ENCODE data around the gene MAB21L3. TPM values are rescaled to one million over a fixed set of nuclear protein-coding genes. Genes with fewer than 3 reads are reported as not detected.

MAB21L3 gene
- total RNA-seq, 1 donor from 2014 or later: 0.52 TPM

GRCh38 chr1:116152950-116153691 lies 41.9 kb downstream of the MAB21L3 start:
- TF ChIP-seq, protein P1, sequence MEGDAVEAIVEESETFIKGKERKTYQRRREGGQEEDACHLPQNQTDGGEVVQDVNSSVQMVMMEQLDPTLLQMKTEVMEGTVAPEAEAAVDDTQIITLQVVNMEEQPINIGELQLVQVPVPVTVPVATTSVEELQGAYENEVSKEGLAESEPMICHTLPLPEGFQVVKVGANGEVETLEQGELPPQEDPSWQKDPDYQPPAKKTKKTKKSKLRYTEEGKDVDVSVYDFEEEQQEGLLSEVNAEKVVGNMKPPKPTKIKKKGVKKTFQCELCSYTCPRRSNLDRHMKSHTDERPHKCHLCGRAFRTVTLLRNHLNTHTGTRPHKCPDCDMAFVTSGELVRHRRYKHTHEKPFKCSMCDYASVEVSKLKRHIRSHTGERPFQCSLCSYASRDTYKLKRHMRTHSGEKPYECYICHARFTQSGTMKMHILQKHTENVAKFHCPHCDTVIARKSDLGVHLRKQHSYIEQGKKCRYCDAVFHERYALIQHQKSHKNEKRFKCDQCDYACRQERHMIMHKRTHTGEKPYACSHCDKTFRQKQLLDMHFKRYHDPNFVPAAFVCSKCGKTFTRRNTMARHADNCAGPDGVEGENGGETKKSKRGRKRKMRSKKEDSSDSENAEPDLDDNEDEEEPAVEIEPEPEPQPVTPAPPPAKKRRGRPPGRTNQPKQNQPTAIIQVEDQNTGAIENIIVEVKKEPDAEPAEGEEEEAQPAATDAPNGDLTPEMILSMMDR (conservative IDR thresholded peaks at IDR 0.05; ENCODE audit: low read depth, low read length): no peak
- no peak for DNase-seq (ENCODE audit: low read depth)
- H3K4me3 ChIP-seq (ENCODE audit: low read depth, low read length): no peak overlapping the region

GRCh38 chr1:116153692-116154031 lies 42.5 kb downstream of the MAB21L3 start:
- DNase-seq (ENCODE audit: low read depth): no peak
- TF ChIP-seq, protein P1 (conservative IDR thresholded peaks at IDR 0.05; ENCODE audit: low read depth, low read length): no peak
- H3K4me3 ChIP-seq (ENCODE audit: low read depth, low read length): no peak overlapping the region

DNA sequence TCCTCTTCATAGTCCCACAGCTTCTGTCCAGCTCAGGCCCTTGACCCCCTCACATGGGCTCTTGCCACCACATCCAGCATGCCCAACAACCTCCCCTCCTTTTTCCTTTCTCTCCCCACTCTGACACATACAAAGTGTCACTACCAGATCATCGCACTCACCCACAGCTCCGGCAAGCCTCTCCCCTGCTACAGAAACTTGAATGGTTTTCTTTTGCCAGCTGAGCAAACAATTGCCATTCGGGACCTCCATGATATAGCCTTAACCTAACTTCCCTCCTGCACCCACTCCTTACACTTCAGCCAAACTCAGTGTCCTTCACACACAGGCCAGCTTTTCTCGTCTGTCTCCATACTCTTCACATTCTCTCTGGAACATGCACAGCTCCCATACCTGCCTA lies 43.3 kb downstream of the MAB21L3 start:
- DNase-seq (ENCODE audit: low read depth): no peak
- no peak overlapping the region for H3K4me3 ChIP-seq (ENCODE audit: low read depth, low read length)
- TF ChIP-seq, protein P1 (conservative IDR thresholded peaks at IDR 0.05; ENCODE audit: low read depth, low read length): no peak

- DNase-seq (ENCODE audit: low read depth): no peak
- TF ChIP-seq, protein P1 (conservative IDR thresholded peaks at IDR 0.05; ENCODE audit: low read depth, low read length): no peak
- no peak overlapping the region for H3K4me3 ChIP-seq (ENCODE audit: low read depth, low read length)
Observed at GRCh38 chr1:116157096-116157495, 45.9 kb downstream of the MAB21L3 start.

DNA sequence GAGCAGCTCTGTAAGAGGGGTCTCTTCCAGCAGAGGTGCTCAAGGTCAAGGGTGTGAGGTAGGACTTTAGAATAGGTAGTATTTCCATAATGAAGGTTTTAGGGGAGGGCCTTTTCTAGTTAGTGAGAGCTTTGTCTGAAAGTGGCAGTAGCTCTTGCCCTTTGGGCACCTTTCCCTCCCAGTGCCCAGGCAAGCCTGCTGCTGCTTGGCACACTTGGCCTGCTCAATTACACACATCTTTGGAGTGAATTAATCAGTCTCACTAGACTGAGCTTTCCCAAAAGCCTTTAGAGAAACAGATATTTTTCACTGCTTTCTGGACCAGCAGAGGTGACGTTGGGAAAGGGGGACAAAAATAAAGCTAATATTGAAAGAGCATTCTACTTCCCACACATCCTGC lies 48.0 kb downstream of the MAB21L3 start:
- no peak for DNase-seq (ENCODE audit: low read depth)
- H3K4me3 ChIP-seq (ENCODE audit: low read depth, low read length): no peak overlapping the region
- TF ChIP-seq, protein P1 (conservative IDR thresholded peaks at IDR 0.05; ENCODE audit: low read depth, low read length): no peak

DNA sequence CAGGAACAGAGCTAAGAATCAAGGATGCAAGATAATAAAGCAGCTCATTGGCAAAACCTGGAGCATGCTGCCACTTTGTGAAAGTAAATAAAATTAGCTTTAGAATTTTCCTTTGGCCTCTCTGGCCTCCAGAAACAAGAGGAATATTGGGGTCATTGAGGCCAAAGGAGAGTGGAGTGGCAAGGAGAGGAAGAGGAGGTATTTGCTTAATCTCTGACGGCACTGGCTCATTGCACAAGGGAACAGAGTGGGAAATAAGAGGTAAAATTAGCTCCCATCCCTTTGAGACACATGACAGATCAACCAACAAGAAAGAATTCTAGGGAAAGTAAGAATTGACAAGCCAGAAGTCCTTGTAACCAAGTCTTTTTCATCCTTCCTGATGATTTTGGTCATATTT lies 48.4 kb downstream of the MAB21L3 start:
- no peak overlapping the region for H3K4me3 ChIP-seq (ENCODE audit: low read depth, low read length)
- TF ChIP-seq, protein P1 (conservative IDR thresholded peaks at IDR 0.05; ENCODE audit: low read depth, low read length): no peak
- DNase-seq (ENCODE audit: low read depth): no peak

DNA sequence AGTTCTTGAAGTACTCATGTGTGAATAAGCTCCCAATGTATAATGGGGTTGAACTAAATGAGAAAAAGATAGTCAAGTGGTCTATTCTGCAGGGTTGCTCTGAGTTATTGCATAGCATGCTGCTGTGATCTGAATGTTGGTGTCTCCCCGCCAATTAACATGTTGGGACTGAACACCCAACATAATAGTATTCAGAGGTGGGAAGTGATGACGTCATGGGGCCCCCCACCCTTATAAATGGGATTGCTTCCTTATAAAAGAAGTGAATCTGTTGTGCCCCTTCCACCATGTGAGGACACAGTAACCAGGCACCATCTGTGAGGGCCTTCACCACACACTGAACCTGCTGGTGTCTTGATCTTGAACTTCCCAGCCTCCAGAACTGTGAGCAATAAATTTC lies 50.2 kb downstream of the MAB21L3 start:
- DNase-seq (ENCODE audit: low read depth): no peak
- TF ChIP-seq, protein P1 (conservative IDR thresholded peaks at IDR 0.05; ENCODE audit: low read depth, low read length): no peak
- H3K4me3 ChIP-seq (ENCODE audit: low read depth, low read length): no peak overlapping the region

Measured in epithelial cell of proximal tubule (primary cell).